Right renal cortex interstitium (tissue), 3 donors: ENCODE data around the gene PGLYRP3. TPM values are rescaled to one million over a fixed set of nuclear protein-coding genes. Genes with fewer than 3 reads are reported as not detected.

Experiments used
- DNase-seq, 3 donors: peaks; one replicate each; pipeline ENCODE4 v3.0.0-alpha.2; 2013; ENCODE audit warnings: low read depth in 3 of 3, low spot score in 2 of 3
- polyA plus RNA-seq, 3 donors: library from polyadenylated mRNA; unstranded; fragments of 120-200 nt; gene quantifications; one replicate each; pipeline ENCODE4 v1.2.1, GENCODE V29; 2013; ENCODE audit not compliant: insufficient read length in 3 of 3

The PGLYRP3 gene
- polyA plus RNA-seq, 3 donors, result not detected

DNA sequence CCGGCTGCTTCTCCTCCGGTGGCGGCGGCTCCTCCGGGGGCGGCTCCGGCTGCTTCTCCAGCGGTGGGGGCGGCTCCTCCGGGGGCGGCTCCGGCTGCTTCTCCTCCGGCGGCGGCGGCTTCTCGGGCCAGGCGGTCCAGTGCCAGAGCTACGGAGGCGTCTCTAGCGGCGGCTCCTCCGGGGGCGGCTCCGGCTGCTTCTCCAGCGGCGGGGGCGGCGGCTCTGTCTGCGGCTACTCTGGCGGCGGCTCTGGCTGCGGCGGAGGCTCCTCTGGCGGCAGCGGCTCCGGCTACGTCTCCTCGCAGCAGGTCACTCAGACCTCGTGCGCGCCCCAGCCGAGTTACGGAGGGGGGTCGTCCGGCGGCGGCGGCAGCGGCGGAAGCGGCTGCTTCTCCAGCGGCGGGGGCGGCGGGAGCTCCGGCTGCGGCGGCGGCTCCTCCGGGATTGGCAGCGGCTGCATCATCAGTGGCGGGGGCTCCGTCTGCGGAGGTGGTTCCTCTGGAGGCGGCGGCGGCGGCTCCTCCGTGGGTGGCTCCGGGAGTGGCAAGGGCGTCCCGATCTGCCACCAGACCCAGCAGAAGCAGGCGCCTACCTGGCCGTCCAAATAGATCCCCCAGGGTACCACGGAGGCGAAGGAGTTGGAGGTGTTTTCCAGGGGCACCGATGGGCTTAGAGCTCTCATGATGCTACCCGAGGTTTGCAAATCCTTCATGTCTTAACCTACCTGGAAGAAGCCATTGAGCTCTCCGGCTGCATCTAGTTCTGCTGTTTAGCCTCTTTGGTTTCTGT is 51.3 kb downstream of the PGLYRP3 start:
- DNase-seq, result no peak

DNA sequence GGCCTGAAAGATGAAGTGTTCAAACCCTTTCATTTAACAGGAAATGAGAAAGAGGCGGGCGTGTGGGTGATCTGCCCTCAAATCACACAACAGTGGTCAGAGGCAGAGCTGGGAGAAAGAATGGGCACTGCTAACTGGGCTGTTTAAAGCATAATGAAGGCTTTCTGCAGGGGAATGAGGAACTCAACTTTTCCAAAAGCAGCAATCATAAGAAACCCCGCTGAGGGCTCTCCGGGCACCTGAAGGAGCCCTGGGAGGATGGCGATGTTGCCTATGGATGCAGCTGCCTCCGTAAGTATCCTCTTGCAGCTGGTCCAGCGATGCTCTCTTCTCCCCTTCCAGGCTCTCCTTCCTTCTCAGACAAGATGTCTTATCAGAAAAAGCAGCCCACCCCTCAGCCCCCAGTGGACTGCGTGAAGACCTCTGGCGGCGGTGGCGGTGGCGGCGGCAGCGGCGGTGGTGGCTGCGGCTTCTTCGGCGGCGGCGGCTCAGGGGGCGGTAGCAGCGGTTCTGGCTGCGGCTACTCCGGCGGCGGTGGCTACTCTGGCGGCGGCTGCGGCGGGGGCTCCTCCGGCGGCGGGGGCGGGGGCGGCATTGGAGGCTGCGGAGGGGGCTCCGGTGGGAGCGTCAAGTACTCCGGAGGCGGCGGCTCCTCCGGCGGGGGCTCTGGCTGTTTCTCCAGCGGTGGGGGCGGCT is 52.0 kb downstream of the PGLYRP3 start:
- DNase-seq, result no peak

DNA sequence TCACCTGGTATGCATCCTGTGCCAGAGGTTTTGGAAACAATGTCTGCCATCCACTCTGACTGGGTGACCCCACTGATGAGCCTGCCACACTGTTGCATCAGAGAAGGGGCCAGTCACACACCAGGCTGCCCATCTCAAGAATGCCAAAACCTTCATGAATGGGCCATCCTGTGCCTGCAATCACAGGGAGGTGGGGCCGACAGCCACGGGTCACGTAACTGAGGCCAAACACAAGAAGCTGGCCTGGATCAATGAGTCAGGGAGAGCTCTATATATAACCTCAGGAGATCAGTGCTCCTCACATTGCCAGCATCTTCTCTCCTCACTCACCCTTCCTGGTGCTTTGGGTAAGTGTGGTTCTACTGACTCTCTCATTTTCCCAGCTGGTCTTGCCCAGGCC is 53.4 kb downstream of the PGLYRP3 start, which contains the start of gene LORICRIN:
LORICRIN (plus strand) TSS at position 301 of the 400 bp plus-strand sequence. CDS start 1,263 bp downstream, outside the sequence.
- no peak for DNase-seq

DNA sequence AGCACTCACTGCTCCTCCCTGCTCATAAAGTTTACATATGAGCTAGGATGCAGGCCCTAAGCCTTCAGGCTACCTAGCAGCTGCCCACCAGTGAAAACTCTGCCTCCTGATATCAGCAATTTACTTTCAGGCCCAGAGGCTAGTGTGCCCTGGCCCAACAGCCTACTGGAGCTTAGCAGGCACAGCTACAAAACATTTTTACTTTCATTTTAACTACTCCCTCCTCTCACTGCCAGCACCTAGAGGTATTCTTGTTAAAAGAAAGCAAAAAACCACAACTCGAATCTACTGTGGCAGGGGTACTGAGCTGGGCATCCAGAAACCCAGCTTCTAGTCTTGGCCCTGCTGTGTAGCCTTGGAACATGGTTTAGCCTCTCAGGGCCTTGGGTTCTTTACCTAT is 59.1 kb downstream of the PGLYRP3 start:
- no peak for DNase-seq

DNA sequence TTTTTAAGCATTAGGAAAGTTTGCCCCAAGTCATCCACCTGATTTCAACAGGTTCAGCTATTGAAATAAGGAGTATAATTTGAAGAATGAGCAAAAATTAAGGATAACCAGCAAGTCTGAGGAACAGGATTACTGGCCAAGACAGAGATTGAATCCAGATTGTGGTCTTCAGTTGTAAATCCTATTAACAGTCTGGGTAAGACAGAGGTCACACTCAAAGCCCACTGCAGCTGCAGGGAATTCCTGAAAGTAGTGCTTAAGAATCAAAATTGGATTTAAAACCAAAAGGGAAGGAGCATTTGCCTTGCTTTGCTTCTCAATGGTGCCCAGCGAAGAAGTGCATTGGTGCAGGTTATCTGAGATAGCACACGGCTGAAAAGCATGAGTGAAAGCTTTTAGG is 59.7 kb downstream of the PGLYRP3 start:
- DNase-seq, result no peak

DNA sequence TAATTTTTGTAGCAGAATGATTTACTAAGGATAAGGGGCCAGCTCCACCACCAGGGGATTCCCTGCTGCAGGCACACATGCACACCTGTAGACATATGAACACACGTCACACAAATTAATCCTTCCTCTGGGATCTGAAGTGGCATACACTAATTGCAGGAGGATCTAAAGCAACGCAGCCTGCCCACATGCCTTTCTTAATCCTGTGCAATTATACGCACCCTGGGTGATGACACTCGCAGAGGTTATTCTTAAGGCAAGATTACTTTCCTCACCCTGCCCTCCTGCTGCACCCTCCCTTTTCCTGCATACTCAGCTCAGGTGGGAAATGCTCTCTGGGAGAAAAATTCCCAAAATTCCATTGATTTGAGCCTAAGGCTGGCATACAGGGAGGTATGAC is 60.8 kb downstream of the PGLYRP3 start:
- DNase-seq, result no peak

DNA sequence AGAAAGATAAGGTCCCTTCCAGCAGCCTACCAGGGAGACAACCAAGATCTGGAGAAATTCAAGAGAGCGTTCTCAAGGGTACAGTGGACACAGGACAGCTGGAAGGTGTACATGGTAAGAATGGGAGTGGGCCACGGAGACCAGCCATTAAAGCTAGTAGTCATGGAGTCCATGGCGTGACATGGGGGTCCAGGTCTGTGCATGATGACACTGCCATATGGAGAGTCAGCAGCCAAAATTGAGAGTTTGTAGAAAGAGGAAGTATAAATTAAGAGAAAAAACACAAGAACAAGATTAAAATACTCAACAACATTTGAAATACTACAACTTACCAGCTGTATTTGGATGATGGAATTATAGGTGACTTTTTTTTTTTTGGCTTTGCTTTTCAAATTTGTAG is 61.2 kb downstream of the PGLYRP3 start:
- DNase-seq, result no peak

DNA sequence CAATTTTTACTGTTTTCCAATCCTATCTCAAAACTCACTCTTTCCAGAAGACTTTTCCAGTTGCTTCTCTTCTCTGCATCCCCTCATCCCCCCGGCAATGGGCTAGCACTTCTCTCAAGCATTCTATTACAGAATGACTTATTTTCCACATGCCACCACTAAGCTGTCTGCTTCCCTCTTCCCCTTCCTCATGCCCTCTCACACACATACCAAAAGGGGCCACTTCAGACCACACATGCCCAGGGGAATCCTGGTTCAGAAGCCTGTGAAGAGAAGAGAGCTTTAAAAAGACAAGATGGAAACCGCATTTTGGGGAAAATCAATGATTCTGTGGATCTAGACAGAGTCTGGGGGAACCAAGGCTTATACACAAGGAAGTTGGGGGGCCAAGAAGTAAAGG is 61.7 kb downstream of the PGLYRP3 start:
- no peak for DNase-seq

DNA sequence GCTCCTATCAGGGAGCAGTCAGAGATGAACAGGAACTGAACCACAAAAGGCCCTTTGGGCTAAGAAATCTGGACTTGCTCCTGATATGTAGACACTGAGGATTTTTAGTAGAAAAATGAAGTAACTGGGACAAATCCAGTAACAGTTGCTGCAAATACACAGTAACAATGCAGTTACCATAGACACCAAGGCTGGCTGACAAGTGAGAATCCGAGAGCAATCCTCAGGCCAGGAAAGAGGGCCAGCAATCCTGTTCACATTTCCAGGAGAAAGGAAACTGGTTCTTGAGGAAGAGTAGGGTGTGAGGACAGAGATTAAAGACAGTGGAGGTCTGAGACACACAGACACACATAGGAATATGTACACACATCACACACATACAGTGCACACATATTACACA is 62.6 kb downstream of the PGLYRP3 start:
- DNase-seq, result no peak

DNA sequence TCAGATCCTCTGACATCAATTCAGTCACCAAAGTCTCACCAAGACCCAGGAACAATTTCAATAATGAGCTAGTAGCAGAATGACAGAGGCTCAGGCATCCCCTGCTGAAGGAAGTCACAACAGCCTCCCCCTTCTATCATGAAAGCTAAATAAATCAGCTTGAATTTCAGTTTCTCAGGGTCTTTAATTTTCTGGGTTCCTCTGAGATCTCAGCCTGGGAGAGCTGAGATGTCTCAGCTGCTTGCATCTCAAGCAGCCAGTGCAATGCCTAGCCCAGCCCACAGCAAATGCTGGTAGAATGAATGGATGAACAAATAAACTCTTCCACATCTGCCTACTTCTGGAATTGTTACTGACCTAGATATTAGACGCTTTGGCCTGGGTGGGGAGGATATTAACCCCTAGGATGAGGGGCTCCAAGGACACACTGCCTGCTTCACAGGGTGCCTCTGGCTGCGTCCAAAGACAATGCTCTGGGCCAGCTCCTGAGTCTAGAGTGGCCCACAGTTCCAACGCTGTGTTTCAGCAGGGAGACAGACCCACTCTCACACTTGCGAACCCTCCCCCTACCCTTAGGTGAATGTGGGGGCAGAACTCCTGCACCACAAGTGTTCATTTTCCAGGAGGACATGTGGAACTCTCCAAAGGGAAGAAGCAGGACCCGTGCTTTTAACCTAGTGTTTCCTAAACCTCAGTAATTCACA is 64.4 kb downstream of the PGLYRP3 start:
- DNase-seq, result no peak

Other genes with a start within 250 kb of the PGLYRP3 start
- gene SPRR2B, start 241.3 kb downstream of the PGLYRP3 start, polyA plus RNA-seq, result not detected
- gene SPRR2E, start 218.4 kb downstream of the PGLYRP3 start, polyA plus RNA-seq, result not detected
- not detected for gene SPRR2F, start 199.4 kb downstream of the PGLYRP3 start, polyA plus RNA-seq
- gene SPRR2G, start 162.1 kb downstream of the PGLYRP3 start, polyA plus RNA-seq, result not detected
- gene LELP1, start 109.5 kb downstream of the PGLYRP3 start, polyA plus RNA-seq, result not detected
- not detected for gene PRR9, start 95.4 kb downstream of the PGLYRP3 start, polyA plus RNA-seq
- gene LORICRIN, start 53.3 kb downstream of the PGLYRP3 start, polyA plus RNA-seq, result not detected
- gene PGLYRP4, start 35.9 kb upstream of the PGLYRP3 start, polyA plus RNA-seq, result not detected
- gene S100A9, start 44.9 kb upstream of the PGLYRP3 start, polyA plus RNA-seq, result 10 to 100 TPM in 2 of 3 donors, 1 to 10 TPM in 1; 8.7 to 22.1 (median 16.1) TPM
- 1 to 10 TPM in 2 of 3 donors, under 1 TPM in 1; 0.64 to 3.9 (median 1.8) TPM for gene S100A12, start 62.7 kb upstream of the PGLYRP3 start, polyA plus RNA-seq
- gene S100A8, start 78.1 kb upstream of the PGLYRP3 start, polyA plus RNA-seq, result 10 to 100 TPM in 2 of 3 donors, 1 to 10 TPM in 1; 4.1 to 21.5 (median 14.9) TPM
- gene S100A7A, start 103.6 kb upstream of the PGLYRP3 start, polyA plus RNA-seq, result not detected
- gene S100A7, start 147.7 kb upstream of the PGLYRP3 start, polyA plus RNA-seq, result under 1 TPM in 2 of 3 donors, not detected in 1; 0.92 to 0.97 TPM
- 100 to 1,000 TPM; 183 to 288 (median 211) TPM for gene S100A6, start 223.0 kb upstream of the PGLYRP3 start, polyA plus RNA-seq
- 1 to 10 TPM; 1.1 to 1.7 (median 1.2) TPM for gene S100A5, start 228.0 kb upstream of the PGLYRP3 start, polyA plus RNA-seq
- 10 to 100 TPM; 34.4 to 58.9 (median 39.4) TPM for gene S100A4, start 232.9 kb upstream of the PGLYRP3 start, polyA plus RNA-seq
- under 1 TPM in 1 of 3 donors, not detected in 2; 0.35 TPM for gene S100A3, start 236.3 kb upstream of the PGLYRP3 start, polyA plus RNA-seq